CMK (cell line): ENCODE data around the gene DRG2.

ENCODE experiments used
- DNase-seq: peaks from one replicate; pipeline ENCODE4 v3.0.0-alpha.2; 2010; ENCODE audit warnings: low read depth

DRG2 gene

DNA sequence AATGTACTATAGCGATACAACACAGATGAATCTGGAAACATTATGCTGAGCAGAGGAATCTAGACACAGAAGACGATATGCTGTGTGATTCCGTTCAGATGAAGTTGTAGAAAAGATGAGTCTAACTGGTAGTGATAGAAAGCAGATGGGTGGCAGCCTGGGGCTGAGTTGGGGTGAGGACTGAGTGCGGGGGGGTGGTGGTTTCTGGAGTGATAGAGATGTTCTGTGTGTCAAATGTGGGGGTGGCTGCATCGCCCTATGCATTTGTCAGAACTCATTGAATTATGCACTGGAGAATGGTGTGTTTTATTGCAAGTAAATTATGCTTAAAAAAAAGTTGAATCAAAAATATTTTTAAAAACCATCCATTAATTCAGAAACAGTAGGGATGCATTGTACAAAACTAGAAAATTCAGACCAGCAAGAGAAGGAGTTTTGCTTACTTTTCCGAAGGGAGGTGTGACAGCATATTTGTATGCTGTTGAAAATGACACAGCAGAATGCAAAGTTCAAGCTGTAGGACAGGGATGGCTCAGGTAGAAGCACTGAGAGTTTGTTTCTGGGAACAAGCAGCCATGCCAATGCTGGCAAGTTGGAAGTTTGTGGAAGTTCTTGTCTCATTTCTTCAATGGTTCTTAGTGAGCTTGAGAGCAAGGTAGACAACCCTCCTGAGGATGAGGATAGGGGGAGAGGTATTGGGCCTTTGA is 13.0 kb upstream of the DRG2 start:
- DNase-seq: no peak

DNA sequence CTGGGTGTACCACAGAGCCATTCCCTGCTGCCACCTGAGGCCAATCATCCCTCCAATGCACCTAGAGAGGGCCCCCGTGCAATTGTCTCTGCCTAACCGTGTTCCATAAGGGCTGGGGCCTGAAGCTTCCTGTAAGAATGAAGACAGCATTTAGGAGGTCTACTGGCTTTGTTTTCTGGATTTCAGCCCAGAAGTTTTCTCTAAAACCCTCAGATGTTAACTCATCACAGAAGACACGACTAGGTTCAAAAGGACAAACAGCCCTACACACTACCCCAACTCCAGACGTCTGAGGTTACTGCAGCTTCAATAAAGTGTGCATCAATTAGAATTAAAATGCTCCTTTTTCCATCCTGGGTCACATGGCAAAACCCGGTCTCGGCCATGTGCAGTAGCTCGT is 10.8 kb upstream of the DRG2 start:
- no peak for DNase-seq

DNA sequence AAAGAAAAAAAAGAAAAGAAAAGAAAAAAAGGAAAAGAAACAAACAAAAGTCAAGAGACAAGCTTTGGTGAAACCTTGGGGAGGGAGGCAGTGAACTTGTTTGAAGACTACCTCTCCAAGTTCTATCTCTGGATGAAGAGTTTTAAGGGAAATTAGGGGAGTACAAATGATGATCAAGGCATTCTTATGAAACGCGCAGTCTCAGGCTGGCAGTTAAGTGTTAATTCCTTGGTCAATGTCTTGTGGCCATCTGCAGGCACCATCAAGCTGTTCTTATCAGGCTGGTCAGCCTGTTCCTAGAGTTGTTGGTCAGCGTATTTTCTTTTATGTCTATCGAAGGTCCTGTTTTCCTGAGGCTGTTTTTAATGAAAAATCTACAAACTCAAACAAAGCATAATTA is 8.2 kb upstream of the DRG2 start:
- DNase-seq: no peak

DNA sequence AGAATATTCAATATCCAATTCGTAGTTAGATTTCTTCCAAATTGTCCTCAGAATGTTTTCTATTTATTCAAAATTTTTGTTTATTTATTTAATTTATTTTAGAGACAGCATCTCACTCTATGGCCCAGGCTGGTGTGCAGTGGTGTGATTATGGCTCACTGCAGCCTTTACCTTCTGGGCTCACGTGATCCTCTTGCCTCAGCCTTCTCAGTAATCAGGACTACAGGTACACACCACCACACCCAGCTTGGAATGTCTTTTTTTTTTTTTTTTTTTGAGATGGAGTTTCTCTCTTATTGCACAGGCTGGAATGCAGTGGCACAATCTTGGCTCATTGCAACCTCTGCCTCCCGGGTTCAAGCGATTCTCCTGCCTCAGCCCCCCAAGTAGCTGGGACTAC is 3.5 kb upstream of the DRG2 start:
- no peak for DNase-seq

DNA sequence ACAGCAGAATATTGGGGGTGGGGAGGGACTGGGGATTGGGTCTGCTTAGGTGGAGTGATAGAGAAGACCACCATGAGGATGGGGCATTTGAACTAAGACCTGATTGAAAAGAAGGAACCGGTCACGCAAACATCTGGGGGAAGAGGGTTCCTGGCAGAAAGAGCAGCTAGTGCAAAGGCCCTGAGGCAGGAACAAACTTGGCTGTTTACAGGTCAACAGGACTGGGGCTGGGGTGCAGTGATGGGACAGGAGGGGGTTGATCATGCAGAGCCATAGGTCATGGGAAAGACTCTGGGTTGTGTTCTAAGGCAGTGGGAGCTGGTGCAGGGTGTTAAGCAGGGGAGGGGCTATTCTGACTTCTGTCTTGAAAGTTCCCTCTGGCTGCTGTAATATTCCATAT is 1.9 kb downstream of the DRG2 start:
- DNase-seq: no peak

DNA sequence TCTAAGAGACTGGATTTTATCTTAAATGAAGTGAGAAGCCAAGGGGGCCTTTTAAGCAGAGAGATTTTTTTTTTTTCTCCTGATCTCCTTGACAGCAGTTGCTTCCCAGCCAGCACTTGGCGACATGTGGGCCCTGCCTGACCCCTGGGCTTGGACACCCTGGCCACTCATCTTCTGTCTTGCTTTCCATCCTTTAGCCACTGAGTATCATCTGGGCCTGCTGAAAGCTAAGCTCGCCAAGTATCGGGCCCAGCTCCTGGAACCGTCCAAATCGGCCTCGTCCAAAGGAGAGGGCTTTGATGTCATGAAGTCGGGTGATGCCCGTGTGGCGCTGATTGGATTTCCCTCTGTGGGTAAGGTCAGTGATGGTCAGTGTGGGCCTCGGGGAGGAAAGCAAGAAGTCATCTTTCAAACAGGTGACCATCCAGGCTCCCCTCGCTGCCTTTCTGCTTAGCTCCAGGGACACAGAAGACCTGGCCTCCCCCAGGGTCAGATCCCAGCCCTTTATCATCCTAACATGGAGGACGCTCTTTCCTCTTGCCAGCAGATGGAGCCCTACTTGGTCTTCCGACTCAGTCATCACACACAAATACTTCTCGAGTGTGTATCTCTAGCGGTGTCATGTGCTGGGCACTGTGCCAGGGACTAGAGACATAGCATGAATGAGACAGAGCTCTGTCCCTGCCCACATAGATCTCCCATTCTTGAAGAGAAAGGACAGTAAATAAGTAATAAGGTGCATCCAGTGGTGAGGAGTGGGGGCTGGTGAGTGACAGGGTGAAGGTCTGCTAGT is 6.1 kb downstream of the DRG2 start:
- no peak for DNase-seq

DNA sequence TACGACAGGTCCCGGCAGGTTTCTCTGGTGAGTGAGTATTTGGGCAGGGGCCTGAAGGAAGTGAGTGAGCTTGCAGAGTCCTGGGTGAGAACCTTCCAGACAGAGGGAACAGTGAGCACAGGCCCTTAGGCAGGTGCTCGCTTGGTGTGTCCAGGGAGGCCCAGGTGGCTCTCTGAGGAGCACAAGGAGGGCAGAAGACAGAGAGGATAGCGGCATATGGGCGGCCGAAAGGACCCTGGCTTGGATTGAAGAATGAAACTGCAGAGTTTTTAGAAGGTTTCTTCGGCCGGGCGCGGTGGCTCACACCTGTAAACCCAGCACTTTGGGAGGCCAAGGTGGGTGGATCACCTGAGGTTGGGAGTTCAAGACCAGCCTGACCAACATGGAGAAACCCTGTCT is 6.7 kb downstream of the DRG2 start:
- no peak for DNase-seq

DNA sequence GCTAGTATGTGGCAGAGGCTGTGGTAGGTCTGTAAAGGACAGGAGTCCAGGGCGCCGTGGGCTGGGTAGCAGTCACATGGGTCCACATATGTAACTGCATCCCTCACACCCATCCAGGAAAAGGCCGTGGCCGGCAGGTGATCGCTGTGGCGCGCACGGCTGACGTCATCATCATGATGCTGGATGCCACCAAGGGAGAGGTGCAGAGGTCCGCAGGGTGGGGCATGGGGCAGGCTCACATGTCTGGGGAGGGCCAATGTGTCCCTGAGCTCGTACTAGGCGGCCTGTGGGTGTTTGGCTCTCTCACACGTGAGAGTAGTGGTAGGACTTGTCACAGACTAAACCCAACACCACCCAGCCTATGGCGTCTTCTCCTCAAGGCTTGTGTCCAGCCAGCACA is 11.8 kb downstream of the DRG2 start:
- no peak for DNase-seq

DNA sequence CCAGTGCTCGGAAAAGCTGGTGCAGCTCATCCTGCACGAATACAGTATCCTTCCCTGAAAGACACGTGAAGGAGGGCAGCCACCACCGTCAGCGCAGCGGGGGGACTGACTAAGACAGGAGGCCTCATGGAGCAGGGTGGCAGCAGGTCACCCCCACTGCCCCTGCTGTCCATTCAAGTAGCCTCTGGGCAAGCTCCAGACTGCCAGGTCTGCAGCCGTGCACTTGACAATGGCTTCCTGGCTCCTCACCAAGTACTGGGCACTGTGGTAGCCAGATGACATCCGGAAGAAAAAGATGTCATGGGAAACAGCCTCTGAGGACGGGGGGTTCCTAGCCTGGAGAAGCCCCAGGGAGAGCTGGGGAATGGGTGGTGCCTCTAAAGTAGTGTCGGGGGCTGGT is 12.9 kb downstream of the DRG2 start:
- DNase-seq: no peak

DNA sequence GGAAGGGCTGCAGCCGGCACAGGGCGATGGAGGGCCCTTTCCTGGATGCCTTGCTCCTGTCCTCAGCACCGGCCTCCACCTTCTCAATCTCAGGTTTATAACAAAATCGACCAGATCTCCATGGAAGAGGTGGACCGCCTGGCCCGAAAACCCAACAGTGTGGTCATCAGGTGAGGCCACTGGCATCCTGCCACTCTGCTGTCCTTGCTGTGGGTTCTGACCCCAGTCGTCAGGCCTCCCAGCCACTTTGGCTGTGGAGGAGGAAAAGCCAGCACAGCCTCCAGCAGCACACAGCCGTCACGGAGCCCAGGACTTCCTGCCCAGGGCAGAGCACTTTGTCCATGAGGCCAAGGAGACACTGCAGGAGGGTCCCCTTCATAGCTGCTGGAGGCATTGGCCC is 14.1 kb downstream of the DRG2 start:
- no peak for DNase-seq

DNA sequence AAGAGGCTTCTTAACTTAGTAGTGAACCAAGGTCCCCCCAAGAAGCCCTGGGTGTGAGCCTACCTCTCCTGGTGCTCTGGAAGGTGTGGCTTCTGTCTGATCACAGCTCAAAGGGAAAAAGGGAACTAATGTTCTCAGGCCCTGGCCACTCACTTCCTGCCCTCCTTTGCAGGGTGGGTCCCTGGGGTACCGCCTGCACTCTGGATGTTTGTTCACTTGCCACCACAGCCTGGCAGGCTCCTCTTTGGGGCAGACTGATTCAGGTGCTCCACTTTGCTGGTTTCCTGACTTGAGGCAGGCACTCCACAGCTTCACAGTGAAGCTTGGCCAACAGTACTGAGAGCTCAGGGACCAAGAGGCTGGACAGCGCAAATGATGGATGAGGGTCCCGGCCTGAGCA is 14.9 kb downstream of the DRG2 start:
- DNase-seq: no peak

DNA sequence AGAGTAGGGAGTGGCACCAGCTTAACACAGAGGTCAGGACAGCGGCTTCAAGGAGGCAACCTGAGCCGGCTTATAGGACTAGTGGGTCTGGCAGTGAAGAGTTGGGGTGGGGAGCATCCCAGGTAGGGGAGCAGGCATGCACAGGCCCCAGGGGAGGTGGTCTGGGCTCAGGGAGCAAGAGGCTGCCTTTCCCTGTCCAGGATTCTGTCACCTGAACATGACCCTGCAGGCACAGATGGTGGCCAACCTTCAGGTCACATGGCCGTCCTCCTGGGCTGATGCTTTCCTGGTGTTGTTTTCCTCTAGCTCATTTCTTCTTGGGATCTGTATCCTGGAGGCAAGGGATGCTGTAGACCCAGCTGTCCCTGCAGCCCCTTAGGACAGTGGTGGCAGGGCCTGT is 17.3 kb downstream of the DRG2 start:
- no peak for DNase-seq

DNA sequence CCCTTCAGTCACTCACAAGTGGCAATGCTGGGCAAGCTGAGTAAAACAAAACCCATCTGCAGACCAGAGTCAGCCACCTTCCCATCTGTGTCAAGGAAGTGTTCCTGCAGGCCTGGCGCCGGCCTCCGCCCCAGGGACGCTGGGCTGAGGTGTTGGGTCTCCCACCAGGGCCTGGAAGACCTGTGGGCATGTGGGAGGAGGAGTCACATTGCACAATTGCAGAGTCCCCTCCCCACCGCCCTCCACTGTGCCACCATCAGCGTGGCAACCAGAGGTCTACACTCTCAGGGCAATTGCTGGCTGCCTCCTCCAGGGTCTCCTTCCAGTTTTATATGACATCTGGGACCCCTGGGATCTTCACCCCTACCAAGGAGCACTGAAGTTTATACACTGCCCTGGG is 17.8 kb downstream of the DRG2 start:
- no peak for DNase-seq

DNA sequence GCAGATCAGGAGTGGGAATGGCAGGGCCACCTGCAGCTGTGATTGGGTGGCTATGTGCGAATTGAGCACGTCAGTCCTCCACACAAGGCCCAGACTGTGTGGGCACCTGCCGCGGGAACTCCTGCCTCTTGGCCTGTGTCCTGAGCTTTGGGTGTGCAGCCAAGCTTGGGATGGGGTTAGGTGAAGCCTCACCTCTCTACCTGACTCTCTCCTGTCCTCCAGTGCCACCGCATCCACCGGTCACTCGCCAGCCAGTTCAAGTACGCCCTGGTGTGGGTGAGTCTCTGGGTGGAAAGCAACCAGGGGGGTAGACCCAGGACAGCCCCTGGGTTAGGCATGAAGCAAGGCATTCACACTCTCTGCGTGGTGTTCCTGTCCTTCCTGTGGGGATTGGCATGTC is 18.5 kb downstream of the DRG2 start:
- no peak for DNase-seq

DNA sequence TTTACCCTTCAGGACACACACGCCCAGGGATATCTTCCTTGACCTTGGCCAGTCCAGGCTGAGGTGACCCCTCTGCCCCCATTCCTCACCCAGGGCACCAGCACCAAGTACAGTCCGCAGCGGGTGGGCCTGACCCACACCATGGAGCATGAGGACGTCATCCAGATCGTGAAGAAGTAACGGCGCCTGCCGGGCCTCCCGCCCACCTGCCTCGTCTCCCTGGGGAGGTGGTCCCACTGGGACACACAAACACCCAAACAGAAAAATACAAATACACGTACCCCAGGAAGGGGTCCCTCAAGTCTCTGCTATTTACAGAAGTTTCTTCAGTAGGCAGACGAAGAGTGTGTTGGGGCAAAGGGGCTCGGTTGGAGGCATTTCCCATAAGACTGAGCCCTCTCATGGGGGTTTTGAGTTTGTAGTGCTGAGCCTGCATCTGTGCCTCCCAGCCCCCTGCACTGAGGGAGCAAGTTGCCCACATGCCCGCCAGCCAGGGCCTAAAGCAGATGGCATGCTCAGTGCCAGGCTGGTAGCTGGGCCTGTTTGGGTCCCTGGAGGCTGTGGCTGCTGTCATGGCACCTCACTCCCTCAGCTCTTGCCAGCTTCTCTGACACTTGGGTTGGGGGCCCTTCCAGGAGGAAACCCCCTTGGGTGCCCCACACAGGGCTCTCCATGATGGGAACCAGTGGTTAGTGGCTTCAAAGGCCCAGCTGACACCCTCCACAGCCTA is 19.5 kb downstream of the DRG2 start:
- no peak for DNase-seq

DNA sequence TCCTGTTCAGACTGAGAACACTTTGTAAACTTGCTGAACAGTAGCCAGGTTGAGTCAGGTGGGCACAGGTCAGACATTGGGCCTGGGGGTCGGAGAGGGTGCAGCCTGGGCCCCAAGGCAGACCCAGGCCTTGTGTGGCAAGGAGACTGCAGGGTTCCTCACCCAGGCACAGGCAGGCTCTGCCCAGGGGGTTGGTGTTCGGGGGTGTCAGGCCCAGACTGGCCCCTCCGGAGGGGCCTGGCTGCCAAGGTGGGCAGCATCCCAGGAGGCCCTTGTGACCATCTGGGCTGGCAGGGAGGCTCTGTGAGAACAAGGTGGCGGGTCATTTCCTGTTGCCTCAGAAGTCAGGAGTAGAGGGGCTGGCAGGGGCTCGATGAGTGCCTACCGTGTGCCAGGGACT is 20.2 kb downstream of the DRG2 start:
- DNase-seq: no peak

DNA sequence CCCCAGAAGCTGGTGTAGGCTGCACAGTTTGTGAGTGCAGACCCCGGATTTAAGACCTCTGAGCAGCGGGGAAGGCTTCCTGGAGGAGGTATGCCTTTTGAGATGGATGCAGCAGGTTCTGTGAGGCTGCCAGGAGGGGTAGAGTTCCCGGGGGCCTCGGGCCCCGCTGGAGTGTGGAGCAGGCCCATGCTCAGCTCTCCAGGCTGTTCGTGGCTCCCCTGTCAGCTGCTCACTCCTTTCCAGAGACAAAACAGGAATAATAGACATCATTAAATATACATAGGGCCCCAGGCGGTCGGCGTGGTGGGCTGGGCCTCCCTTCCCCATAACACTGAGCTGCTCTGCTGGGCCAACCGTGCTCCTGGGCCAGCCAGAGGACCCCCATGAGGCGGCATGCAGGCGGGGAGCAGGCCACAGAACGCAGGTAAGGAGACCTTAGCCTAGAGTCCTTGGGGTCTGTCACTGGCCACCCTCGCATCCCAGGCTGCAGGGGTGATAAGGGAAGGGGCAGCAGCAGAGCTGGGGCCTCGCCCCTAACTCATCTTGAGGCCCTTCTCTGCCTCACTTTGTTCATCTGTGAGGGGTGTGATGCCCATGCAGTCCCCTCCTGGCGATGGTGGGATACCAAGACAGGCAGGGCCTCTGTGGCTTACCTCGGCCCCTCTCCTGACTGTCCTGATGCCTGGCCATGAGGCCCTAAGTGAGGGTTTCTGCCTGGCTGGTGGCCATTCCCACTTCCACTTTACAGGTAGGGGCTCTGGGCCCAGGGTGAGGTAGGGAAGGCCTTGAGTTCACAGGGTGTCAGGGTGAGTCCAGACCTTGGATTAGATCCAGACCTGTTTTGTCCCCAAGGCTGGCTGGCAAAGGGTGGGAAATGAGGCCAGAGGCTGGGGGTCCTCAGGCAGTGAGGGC is 20.9 kb downstream of the DRG2 start, which contains the start of gene MYO15A:
MYO15A (plus strand) TSS at position 356 of the 912 bp plus-strand sequence. CDS start 10,045 bp downstream, outside the sequence.
- no peak for DNase-seq

DNA sequence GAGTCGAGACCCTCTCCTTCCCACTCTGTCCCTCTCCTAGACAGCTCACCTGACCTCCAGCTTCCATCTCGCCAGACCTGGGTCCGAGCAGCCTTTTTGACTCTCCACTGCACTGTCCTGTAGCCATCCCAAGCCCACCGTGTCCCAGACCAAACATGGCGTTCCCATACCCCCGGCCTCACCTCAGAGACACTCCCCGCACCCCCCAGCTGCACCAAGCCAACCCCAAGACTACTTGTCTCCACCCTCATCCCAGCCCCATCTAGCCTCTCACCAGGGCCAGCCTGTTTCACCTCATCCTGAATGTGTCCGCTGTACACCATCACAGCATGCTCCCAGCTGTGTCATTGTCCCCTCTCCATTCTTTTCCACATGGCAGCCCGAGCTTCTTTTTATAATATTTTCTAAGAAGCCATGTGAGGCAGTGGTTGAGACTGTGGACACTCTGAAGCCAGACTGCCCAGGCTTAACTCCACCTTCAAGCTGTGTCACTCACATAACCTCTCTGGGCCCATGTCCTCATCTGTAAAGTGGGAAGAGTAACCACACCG is 22.3 kb downstream of the DRG2 start:
- no peak for DNase-seq

DNA sequence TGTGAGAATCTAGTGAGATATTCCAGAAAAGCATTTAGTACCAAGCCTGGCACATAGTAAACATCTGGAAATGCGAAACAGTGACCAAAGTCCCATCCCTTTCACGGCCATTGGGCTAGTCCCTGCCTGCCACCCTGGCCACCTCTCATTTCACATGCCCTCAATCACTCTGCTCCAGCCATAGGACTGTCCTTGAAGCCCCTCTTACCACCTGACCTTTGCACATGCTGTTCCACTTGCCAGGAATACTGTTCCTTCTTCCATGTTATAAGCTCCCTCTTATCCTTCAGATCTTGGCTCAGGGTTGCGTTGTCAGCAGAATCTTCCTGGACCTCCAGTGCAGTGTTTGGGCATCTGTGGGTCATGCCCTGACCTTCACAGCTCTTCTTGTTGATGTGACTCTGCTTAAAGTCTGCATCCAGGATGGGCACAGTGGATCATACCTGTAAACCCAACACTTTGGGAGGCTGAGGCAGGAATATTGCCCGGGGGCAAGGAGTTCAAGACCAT is 22.9 kb downstream of the DRG2 start:
- DNase-seq: no peak

DNA sequence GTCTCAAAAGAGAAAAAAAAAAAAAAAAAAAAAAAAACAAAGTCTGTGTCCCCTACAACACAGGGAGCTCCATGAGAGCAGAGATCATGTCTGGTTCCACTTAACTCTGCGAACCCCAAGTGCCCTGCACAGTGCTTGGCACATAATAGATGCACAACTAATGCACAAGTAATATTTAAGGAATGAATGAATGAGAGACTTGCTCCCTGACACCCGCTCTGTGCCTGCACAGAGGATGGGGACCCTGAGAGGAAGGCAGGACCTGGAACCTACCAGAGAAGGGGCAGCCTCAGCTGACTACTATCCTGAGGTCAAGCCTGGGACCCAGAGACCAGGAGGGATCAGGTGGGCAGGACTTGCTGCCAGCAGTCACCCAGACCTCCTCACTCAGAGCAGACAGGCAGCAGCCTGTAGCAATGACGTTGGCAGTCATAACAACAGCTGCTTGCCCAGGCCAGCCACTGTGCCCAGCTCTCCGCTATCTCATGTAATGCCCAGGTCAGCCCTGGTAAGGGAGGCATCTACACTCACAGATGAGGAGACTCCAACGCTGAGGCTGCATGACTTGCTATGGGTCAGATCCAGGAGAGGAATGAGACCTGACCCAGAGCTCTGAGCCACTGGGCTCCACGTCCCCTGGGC is 23.7 kb downstream of the DRG2 start:
- no peak for DNase-seq

DNA sequence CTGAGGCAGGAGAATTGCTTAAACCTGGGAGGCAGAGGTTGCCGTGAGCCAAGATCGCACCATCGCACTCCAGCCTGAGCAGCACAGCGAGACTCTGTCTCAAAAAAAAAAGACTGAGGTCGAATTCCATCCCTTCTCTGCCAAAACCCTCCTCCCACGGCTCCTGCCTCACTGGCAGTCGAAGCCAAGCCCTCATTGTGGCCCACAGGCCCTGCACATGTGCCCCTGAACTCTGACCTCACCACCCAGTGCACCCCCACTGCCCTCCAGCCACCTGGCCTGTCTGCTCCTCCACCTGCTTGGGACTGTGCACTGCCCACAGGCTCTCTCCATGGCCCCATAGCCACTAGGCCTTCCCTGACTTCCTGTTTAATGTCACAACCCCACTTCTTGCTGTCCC is 27.8 kb downstream of the DRG2 start:
- no peak for DNase-seq
